ENCODE data around the gene INTU. TPM values are rescaled to one million over a fixed set of nuclear protein-coding genes. Genes with fewer than 3 reads are reported as not detected.
"Not testable (repeated sequence)": the region's sequence is repeated elsewhere in the genome, so short reads cannot be mapped to it uniquely, and the experiment has no call there.

The INTU gene
- total RNA-seq, 1 donor from 2014 or later = 8.8 TPM

DNA sequence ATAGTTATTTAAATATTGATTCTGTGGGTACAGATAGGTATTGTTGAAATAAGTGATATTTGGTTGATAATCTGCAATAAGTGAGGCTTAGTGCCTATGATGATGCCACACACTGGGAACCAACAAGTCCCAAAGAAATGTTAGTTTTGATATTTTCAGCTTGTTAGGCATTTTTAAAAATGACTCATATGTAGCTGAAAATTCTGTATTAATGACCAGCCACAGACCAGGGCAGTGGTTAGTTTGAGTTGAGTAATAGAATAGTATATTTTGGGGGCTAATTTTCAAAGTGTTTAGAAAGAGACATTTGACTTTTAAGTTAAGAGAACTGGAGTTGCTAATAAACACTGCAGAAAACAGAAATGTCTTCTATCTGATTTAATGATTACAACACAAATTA is 9.4 kb downstream of the INTU start:
- DNase-seq (ENCODE audit: low read depth) = peak; percentile 9

DNA sequence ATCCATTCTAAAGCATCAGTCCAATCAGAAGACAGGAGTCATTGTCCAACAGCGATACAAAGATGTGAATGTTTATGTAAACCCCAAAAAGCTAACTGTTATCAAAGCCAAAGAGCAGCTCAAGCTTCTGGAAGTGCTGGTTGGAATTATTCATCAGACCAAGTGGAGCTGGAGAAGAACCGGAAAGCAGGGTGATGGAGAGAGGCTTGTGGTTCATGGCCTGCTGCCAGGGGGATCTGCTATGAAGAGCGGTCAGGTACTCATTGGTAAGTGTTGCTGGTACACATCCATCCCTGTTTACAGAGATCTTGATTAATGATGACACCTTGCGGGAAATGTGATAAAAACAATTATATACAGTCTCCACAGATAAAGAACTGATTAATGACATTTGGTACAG is 11.0 kb downstream of the INTU start:
- DNase-seq (ENCODE audit: low read depth) = no peak

DNA sequence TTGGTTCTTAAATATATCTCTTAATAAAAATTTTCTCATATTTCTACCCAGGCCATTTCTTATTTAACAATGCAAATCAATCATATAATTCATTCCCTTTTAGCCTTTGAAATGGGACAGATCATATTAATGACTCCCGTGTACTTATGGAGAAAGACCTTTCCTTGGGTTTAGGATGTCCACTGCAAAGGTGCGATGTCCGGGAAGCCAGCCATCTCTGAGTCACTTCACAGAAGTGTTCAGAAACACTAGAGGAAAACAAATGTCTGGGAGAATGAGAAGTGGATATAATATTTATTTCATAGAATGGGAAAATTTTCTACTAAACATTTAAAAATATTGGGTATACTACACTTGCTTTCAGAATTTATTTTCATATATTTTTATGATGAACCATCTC is 15.3 kb downstream of the INTU start:
- no peak for DNase-seq (ENCODE audit: low read depth)

DNA sequence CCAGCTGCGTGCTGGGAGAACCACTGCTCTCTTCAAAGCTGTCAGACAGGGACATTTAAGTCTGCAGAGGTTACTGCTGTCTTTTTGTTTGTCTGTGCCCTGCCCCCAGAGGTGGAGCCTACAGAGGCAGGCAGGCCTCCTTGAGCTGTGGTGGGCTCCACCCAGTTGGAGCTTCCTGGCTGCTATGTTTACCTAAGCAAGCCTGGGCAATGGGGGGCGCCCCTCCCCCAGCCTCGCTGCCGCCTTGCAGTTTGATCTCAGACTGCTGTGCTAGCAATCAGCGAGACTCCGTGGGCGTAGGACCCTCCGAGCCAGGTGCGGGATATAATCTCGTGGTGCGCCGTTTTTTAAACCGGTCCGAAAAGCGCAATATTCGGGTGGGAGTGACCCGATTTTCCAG is 22.8 kb downstream of the INTU start:
- not testable (repeated sequence) for DNase-seq (ENCODE audit: low read depth)

DNA sequence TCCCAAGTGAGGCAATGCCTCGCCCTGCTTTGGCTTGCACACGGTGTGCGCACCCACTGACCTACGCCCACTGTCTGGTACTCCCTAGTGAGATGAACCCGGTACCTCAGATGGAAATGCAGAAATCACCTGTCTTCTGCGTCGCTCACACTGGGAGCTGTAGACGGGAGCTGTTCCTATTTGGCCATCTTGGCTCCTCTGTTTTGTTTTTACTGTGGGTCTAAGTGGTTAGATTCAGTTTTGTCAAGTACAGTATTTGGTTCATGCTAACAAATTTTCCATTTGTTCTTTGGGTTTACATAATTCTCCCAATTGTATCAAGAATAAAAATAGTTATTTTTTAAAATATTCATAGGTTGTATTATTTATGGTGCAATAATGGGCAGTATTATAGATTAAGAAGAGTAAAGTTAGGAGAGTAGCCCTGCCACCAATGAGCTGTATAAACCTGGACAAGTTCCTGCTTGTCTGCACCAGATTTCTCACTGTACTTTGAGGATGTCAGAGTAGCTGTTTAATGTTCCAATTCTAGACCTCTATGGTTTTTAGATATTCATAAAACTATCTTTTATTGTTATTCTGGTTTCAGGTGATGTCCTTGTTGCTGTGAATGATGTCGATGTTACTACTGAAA is 23.4 kb downstream of the INTU start:
- DNase-seq (ENCODE audit: low read depth) = no peak

DNA sequence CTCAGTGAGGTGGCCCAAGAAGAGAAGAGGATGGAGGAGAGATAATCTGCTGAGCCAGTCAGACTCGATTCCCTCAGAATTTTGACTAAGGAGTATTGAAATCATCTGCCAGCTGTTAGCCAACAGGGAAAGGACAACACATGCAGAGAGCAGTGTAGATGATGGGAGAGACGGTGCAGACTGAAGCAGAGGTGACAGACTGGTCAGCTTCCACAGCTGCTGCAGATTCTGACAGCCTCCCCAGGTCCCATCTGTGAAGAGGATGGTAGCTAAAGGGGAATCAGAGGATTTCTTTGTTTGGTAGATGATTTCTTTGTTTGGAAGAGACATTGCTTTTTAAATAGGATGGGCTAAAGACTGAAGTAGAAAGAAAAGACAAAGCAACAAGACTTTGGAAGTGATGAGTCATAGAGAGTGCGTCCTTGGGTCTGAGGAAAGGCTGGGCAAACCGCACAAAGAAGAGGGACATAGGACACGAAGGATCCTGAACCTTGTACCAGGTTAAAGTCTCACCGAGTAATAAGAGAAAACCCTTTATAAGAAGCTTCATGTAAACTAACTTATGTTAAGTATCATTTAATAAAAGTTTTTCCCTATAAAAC is 27.6 kb downstream of the INTU start:
- DNase-seq (ENCODE audit: low read depth) = no peak

DNA sequence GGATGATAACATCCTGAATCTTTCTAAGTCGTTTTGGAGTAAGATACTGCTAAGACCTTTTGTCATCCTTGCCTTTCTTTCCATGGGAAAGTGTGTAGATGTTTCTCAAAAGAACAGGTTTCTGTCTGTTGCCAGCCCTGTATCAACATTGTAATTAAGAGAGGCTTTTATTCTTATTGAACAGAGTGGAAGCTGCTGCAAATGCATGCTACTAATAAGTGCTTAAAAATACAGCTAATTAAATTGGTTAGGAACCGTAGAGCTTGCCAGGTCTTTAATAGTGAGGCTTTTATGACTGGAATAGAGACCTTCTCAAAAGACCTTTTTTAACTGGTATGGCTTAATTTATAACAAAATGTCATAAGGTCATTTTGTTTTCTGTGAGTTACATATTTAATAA is 34.4 kb downstream of the INTU start:
- DNase-seq (ENCODE audit: low read depth) = no peak

DNA sequence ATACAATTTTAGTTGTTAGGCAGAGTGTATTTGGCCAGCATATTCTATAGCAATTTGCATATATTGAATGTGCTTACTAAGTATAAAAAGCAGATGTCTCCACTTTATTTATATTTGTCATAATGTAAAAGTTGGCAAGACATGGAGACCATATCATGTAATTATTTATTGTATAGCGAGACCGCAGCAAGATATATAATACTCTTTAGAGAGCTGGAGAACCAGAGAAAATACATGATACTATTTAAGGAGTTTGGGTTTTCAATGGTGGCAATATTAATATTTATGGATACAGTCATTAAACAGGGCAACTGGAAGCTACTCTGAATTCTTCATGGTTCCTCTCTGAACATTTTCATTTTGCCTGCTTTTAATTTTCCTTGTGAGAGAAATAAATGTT is 35.0 kb downstream of the INTU start:
- DNase-seq (ENCODE audit: low read depth) = no peak

DNA sequence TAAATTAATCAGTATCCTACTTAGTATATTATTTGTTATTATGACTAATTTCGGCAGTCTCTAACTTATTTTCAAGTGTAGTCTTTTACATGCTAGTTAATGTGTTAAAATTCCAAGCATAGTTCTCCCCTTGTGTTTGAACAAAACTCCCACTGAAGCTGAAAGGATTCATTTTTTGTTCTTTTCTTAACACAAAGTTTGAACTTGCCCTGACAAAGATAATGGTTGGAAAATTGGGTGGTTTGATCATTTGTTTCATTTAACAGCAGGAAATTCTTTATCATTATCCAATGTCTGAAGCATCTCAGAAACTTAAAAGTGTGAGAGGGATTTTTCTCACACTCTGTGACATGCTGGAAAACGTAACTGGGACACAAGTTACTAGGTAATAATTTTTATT is 36.0 kb downstream of the INTU start:
- DNase-seq (ENCODE audit: low read depth) = no peak

DNA sequence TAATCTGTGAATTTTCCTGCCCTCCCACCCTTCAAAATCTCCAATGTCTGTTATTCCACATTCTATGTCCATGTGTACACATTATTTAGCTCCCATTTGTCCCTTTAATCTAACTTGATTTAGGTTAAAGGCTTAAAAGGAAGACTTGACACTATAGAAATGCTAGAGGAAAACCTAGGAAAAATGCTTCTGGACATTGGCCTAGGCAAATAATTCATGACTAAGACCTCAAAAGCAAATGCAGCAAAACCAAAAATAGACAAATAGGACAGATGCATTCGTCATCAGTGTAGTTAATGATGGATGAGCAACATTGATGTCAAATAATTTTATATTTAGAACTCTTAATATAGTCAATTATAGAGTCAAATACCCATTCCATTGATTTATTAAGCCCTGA is 36.9 kb downstream of the INTU start:
- DNase-seq (ENCODE audit: low read depth) = peak; percentile 20

DNA sequence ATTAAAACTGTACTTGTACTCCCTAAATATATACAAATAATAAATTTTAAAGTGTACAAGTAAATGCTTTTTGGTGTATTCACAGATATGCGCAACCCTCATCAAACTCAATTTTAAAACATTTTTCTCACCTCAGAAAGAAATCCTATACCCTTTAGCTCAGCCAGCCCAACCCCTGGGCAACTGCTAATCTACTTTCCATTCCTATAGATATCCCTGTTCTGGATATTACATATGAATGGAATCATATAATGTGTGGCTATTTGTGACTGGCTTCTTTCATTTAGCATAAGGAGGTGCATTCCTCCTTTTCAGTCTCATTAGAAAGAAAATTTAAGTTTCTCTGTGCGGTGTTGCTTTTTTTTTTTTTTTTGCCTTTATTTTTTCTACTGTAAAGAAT is 39.4 kb downstream of the INTU start:
- DNase-seq (ENCODE audit: low read depth) = no peak

DNA sequence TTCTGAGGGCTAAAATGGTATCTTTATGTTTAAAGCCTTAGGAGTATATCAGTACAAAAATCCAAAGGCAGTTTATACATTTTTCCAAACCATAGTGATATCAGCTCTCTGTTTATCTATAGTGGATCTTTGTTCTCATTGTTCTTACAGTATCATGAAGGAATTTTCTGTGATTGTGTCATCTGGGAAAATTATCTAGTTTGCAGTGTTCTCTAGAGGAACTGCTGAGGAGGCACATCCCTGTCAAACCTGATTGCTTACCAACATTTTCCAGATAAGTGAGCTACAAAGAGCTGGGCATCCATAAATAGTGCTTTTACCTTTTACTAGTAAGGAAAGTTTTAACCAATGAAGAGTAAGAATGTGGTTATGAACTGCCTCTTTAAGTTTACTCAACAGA is 52.5 kb downstream of the INTU start:
- no peak for DNase-seq (ENCODE audit: low read depth)

DNA sequence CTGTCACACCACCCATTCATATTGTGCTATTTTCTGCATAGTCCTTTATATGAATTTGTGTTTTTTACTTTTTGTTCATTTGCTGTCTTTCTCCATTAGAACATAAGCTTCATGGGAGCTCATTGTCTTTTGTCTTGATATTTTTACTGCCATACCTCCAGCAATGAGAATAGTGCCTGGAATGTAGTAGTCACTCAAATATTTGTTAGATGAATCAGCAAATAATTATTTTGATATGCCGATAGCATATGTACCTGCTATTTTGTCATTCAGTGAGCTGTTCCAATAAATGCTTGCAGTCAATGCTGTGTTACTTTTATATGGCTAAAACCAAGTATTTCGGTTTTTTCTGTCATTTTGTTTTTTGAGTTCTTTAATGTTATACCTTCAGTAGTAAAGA is 53.9 kb downstream of the INTU start:
- DNase-seq (ENCODE audit: low read depth) = no peak

DNA sequence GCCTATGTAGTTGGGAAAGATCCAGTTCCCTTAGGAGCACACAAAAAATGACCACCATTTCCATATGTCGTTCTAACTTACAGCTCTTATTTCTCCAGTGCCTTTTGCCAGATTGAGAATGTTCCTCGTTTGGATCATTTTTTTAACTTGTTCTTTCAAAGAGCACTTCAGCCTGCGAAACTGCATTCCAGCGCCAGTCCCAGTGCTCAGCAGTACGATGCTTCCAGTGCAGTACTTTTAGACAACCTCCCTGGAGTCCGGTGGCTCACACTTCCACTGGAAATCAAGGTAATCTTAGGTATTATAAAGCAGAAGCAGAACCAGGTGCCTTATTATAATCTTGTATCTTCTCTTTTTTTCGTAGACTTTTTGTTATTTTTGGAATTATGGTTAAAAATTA is 54.8 kb downstream of the INTU start:
- DNase-seq (ENCODE audit: low read depth) = no peak

DNA sequence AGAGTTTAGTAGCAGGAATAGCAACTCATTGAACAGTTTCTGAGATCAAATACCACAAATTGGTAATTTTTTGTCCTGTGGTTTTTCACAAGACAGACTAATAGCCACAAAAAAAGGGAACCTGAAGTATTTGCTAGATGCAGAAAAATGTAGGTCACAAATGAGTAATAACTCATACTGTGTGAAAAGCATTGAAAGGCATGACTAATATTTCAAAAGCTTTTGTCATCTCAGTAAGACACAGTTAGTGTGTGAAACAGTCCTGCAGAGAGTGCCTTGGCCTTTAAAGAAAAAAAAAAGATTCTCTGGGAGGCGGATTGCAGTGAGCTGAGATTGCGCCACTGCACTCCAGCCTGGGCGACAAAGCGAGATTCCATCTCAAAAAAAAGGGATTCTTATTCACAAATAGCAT is 66.0 kb downstream of the INTU start:
- peak; percentile 55 for DNase-seq (ENCODE audit: low read depth)

DNA sequence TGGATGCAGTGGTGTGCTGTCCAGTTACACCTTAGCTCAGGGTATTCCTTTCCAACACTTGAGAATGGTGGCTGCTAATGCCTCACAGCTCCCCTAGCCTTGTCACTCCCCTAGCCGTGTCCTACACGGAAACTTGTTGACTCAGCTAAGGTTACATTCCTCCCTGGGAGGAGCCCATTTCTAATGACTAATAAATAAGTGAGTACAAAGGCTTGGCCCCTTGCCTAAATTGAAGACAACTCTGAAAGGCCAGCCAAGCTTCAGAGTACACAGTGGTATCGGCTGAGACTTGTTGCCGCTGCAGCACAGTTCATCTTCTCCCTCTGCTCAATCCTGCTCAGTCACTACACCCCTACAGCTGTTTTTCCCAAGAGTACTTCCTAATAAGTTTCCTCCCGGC is 76.2 kb downstream of the INTU start:
- peak; percentile 70 for DNase-seq (ENCODE audit: low read depth)

DNA sequence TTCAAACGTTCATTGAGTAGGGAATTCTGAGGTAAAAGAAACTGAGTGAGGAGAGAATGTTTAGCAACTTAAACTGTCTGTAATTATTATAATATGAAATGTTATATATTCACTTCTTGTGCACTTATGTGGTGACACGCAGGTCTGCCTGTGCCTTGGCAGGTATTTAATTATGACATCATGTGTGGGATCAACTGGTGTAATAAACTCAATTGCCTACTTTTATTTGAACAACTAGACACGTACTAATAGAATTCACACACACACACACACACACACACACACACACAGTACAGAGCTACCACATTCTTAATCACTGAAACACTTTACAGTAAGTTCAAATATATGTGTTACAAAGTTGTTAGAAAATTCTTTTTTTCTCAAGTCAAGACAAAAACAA is 76.7 kb downstream of the INTU start:
- DNase-seq (ENCODE audit: low read depth) = no peak

DNA sequence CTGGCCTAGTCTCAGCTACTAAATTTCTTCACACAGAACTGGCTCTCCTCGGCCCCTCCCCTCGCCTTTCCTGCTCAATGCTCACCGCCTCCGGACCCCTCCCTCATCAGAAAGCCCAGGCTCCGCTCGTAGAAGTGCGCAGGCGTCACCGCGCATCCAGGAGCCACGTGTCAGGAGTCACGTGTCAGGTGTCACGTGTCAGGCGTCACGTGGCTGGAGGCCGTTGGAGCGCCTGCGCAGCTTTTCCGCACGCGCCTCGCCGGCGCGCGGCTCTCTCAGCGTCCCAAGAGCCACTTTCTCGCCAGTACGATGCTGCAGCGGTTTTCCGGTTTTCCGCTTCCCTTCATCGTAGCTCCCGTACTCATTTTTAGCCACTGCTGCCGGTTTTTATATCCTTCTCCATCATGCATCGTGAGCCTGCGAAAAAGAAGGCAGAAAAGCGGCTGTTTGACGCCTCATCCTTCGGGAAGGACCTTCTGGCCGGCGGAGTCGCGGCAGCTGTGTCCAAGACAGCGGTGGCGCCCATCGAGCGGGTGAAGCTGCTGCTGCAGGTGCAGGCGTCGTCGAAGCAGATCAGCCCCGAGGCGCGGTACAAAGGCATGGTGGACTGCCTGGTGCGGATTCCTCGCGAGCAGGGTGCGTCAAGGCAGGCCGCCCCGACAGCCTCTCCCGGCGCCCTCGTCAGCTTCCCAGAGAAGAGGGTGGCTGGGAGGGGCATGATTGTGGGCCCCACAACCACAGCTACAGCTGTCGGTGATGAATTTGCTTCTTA is 97.6 kb downstream of the INTU start, which contains the start of gene SLC25A31:
Gene SLC25A31 (plus strand): TSS at position 259 of the 772 bp plus-strand sequence. CDS start 146 bp downstream, at position 405.
- no peak for DNase-seq (ENCODE audit: low read depth)

DNA sequence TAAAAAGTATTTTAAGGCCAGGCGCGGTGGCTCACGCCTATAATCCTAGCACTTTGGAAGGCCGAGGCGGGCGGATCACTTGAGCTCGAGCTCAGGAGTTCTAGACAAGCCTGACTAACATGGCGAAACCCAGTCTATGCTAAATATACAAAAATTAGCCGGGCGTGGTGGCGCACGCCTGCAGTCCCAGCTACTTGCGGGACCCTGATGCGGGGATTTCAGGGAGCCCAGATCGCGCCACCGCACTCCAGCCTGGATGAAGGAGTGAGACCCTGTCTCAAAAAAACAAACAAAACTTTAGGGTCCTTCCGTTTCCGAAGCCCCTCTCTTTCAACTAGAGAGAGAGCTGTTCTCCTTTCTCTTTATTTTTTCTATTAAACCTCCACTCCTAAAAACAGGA is 98.6 kb downstream of the INTU start:
- no peak for DNase-seq (ENCODE audit: low read depth)

DNA sequence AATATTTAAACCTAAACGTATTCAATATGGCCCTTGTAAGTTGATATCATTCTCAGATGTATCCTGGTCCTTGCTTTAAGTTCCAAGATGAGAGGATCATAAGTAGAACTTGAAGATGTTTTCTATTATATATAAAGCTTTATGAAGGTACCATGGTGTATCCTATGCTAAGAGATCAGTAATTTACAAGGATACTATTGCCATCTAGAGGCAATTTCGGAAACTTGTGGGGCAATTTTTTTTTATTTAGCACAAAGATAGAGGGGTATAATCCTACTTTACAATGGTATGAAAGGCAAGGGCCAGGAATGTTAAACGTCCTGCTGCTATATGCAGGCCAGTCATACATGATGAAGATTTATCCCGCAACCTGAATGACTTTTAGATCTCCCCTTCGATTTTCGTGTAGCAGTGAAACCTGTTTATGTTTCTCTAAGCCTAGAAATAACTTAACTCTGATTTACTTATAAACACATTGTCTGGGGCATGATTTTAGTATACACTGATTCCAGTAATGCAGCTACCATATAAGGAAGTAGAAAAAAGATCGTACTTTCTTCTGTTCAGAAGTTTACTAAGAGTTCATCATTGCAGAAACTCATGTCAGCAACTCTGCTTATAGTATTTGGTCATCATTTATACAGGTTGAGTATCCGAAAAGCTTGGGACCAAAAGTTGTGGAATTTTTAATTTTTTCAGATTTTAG is 100.0 kb downstream of the INTU start:
- DNase-seq (ENCODE audit: low read depth) = peak; percentile 65

DNA sequence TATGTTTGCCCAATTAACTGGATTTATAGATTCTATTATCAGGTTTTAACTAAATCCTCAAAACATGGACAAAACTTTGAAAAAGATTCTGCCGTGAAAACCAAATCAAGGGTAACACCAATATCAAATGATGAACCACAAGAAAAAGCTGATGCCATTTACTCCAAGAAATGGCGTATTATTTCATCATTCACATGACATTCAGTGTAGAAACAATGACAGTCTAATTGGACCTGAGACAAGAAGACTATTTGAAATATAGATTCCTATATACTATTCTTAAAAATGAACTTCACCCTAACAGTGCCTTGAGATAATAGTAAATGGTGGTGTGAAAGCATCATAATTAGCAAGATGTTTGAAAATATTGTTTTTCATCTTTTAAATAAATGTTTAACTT is 102.2 kb downstream of the INTU start:
- no peak for DNase-seq (ENCODE audit: low read depth)

DNA sequence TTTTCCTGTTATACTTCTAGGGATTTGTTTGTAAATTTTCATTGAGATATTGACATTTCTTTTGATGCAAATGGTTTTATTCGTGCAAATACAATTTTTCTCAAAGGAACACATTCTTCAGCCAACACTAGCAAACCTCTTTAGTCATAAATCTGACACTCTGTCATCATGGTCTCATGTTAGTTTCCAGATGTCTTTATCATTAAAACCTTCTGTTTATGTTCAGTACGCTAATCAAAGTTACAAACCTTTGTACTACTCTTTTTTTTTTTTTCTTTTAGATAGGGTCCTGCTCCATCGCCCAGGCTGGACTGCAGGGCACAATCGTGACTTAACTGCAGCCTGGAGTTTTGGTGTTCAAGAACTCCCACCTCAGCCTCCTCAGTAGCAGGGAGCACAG is 104.5 kb downstream of the INTU start:
- no peak for DNase-seq (ENCODE audit: low read depth)

All from myocyte (in vitro differentiated cells).